Stimulated activated CD8-positive, alpha-beta memory T cell treated with anti-CD3 and anti-CD28 coated beads, Interleukin-7, amount 100 ng/mL, for 48 hours (primary cell): ENCODE data around the gene SFTA2.

Source experiments
- DNase-seq, 2 donors: peaks; one replicate each; pipeline ENCODE4 v3.0.0-alpha.2; 2020; ENCODE audit warnings: low read depth in 1 of 2; ENCODE audit errors: extremely low read depth in 1 of 2

The SFTA2 gene

DNA sequence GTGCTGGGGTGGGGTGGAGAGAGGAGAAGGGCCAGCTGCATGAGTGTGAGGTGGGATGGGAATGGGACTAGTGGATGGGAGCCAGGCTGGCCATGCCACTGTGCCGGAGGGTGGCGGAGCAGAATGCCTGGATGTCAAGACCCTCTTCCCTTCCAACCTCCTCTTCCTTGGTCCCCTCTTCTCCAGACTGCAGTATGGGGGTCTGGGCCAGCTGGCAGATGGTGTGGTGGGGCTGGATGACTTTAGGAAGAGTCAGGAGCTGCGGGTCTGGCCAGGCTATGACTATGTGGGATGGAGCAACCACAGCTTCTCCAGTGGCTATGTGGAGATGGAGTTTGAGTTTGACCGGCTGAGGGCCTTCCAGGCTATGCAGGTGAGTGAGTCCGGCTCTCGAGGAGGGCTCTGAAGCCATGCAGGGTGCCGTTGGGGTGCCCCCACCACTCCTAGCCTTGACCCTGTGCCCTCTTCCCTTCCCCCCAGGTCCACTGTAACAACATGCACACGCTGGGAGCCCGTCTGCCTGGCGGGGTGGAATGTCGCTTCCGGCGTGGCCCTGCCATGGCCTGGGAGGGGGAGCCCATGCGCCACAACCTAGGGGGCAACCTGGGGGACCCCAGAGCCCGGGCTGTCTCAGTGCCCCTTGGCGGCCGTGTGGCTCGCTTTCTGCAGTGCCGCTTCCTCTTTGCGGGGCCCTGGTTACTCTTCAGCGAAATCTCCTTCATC lies 40.0 kb downstream of the SFTA2 start:
- no peak for DNase-seq

DNA sequence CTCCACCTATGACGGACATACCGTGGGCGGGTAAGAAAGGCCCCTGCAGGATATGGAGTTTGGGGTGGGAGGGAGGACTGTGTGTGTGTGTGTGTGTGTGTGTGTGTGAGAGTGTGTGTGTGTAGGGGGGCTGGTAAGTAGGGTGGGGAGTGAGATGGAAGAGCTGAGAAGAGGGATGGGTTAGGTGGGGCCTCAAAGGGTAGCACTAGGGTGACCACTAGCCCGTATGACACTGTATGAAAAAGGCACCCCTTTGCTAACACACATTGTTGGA lies 40.6 kb downstream of the SFTA2 start:
- no peak for DNase-seq

DNA sequence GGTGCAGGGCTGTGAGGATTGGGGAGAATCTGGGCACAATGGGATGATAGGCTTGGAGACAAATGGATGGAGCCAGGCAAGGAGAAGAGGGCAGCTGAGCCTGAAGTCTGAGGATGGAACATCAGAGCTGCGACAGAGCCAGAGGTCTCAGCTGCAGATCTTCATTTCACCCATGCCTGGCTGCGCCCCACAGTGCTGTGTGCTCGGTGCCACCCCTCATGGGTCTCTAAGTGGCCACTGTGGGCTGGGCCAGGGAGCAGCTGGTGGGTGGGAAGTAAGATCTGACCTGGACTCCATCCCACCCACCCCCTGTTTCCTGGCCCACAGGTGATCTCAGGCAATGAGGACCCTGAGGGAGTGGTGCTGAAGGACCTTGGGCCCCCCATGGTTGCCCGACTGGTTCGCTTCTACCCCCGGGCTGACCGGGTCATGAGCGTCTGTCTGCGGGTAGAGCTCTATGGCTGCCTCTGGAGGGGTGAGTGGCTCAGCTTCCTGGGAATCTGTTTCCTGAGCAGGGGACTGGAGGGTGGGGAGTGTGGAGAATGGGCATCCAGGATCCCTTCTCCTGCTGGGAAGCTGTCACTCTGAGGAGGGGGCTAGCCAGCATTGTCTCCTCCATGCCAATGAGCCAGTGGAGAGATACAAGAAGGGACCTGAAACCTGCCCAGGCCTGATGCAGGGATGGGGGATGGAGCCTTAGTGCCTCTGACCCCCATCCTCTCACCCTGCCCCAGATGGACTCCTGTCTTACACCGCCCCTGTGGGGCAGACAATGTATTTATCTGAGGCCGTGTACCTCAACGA lies 41.1 kb downstream of the SFTA2 start:
- no peak for DNase-seq

DNA sequence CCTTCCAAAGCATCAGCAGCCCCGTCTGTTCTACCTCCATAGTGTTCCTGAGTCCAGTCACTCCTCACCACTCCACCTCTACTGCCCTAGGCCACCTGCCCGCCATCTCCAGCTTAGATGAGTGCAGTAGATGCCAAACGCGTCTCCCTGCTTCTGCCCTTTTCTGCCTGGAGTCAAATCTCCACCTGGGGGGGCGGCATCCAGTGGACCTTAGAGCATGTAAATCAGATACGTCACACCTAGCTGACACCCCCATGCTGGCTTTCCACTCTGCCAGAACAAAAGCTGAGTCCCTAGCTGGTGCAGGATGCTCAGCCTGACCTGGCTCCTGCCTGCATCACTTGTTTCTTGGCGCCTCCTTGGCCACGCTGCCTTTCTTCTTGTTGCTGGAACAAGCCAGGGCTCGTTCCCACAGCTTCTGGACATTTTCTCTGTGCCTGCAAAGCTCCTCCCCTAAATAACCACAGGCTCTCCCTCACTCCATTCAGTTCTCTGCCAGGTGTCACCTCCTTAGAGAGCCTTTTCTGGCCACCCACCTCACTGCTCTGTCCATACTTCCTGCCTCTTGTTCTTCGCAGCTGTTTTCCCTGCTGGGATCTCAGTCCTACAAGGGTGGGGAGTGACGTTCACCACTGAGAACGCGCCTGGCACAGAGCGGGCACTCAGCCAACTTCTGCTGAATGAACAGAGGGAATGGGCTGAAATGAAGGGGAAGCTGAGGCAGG lies 41.9 kb downstream of the SFTA2 start:
- no peak for DNase-seq

DNA sequence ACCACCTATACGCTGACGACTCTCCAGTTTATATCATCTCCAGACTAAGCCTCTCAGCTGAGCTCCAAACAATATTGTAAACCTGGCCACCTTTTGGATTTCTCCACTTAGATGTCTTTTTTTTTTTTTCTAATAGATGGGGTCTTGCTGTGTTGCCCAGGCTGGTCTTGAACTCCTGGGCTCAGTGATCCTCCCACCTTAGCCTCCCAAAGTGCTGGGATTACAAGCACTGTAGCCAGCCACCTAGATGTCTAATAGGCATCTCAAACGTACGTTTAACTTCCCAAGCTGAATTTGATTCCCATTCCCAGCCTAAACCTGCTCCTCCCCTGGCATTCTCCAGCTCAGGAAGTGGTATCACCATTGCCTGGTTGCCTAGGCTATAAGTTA lies 42.5 kb downstream of the SFTA2 start:
- DNase-seq, result no peak

DNA sequence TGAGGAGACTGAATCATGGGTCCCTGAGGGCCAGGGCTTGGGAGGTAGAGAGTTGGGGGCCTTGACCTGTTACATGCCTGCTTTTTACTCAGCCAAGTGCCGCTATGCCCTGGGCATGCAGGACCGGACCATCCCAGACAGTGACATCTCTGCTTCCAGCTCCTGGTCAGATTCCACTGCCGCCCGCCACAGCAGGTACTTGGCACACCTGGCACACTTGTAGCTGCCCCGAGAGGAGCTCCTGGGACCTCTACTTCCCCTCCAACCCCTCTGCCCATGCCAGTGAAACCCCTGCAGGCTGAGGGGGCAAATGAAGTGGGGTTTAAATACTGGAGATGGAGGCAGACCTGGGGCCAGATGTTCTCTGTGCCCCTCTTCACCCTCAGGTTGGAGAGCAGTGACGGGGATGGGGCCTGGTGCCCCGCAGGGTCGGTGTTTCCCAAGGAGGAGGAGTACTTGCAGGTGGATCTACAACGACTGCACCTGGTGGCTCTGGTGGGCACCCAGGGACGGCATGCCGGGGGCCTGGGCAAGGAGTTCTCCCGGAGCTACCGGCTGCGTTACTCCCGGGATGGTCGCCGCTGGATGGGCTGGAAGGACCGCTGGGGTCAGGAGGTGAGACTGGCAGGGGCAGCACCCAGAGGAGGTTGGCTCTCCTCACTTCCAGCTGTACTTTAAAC lies 43.0 kb downstream of the SFTA2 start:
- DNase-seq, result no peak

DNA sequence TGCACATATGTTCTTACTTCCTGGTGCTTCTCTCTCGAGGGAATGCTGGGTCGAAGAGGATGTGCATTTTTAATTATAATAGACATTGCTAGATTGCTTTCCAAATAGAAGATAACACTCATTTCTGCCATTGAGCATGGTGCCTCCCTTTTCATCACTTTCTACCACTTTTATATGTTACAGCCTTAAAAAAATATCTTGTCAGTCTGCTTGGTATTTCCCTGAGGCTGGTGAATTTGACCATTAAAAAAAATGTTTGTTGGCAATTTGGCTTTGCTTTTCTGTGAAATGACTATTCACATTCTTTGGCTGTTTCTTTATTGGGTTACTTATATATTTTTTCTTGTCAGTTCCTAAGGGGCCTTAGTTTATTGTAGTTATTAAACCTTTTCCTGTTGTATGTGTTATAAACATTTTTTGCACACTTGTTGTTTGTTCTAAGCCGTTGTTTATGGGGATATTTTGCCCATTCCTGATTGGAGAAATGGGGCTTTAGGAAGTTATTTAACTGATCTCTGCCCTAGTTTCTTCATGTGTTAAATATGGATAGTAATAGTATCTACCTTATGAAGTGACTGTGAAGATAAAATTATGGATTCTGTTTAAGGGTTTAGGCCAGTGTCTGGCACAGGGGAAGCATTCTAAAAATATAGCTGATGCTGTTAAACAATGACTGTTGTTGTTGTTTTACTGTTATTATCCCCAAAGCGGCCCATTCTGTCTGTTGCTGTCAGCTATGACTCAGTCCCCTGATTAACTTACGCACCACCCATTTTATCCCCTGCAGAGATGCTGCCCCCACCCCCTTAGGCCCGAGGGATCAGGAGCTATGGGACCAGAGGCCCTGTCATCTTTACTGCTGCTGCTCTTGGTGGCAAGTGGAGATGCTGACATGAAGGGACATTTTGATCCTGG lies 43.8 kb downstream of the SFTA2 start:
- DNase-seq, result no peak

DNA sequence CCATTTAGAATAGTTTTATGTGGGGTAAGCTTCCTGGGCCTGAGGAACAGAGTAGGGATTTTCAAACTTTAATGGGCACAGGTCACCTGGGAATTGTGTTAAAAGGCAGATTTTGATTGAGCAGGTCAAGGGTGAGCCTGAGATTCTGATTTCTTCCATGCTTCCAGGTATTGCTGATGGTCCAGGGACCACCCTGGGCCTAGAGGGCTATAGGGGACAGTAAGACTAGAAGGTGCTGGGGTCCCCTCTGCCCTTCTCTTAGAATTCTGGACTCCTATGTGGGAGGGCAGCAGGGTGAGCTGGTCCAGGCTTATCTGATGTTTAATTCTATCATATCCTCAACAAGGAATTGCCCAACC lies 45.1 kb downstream of the SFTA2 start:
- no peak for DNase-seq

DNA sequence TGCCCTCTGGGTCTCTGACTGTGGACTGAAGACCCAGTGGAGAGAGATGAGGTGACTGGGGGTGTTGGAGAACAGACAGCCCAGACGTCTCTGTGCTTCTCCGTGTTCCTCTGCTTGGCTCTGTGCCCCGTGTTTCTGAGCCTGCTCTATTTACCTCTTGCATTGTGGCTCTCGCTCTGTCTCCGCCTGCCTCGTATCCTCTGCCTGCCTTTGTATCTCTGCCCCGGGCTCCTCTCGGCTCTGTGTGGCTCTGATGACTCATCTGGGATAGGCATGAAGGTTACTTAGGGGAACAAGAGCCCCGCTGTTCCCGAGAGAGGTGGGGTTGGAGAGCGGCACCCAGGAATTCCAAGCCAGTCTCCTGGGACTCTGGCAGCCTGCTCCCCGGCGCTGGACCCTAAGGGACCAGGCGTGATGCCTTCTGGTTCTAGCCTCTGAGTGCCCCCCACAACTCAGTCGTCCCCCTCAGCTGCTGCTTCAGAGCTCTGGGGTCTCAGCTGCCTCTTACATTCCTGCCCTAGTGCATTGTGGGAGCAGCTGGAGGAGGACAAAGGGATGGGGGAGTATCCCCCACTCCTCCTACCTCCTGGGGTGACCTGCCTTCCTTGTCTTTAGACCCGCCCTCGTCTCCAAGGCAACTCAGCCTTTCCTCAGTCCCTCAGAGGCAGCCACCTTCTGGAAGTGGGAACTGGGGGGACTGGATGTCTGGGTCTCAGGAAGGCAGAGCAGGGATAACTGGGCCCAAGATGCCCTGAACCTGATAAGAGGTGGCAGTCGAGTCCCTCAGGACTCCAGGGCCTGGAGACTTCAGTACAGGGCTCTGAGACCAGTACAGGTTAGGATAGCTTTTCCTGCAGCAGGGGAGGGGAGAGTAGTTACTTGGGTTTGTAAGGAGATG lies 45.7 kb downstream of the SFTA2 start:
- DNase-seq, result no peak

DNA sequence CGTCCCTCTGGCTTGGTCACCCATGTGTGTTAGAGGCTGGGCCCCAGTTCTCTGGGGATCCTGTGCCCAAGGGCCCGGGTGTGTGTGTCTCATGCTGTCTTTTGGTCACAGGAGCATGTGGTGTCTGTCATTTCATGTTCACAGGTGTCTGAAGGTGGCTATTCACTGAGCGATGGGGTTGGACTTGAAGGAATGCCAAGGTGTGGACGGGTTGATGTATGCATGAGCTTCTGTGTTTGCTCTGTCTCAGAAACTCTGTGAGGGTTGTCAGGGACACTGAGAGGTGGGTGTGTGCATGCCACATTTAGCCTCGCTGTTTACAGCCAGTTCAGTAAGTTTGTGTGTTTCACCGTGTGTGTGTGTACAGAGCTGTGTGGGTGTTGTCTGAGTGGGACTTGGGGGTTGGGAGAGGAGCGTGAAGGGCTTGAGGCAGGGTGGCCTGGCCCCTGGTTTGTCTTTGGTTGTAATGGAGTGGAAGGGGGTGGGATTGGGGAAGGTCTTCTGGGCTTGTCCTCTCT lies 46.4 kb downstream of the SFTA2 start:
- no peak for DNase-seq

DNA sequence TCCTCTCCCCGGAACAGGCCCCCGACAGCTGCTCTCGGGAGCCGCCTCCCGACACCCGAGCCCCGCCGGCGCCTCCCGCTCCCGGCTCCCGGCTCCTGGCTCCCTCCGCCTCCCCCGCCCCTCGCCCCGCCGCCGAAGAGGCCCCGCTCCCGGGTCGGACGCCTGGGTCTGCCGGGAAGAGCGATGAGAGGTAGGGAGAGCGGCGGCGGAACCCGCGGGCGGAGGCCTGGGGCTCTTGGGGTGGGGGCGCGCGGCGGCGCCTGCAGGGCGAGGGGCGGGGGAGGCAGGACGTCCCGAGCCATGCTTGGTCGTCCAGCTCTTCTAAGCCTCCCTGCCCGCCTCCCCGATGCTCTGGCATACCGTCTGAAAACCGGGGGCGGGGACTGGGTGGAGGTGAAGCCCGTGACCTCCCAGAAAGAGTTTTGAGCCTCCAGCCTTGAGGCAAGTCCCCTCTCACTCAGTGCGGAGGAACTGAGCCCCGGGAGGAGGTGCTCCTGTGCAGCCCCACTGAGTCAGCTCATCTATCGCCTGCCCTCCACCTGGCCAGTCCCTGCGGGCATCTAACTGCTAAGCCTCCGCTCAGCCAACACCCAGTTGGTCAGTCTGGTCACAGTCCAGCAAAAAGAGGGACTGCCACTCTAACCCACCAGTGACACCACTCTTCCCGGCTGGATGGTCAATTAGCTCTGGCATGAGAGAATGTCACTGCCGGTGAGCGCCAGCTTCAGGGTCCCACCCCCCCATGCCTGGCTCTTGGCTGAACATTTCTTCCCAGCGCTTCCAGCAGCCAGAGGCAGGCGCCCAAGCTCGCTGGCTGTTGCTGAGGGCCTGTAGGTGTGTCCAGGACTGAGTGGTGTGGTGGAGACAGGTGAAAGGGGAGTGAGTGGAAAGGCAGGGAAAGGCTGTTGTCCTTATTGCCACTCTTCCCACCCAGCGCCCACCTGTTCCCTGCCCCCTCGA lies 47.2 kb downstream of the SFTA2 start:
- peak in 1 of 2 donors; percentile 44 for DNase-seq

DNA sequence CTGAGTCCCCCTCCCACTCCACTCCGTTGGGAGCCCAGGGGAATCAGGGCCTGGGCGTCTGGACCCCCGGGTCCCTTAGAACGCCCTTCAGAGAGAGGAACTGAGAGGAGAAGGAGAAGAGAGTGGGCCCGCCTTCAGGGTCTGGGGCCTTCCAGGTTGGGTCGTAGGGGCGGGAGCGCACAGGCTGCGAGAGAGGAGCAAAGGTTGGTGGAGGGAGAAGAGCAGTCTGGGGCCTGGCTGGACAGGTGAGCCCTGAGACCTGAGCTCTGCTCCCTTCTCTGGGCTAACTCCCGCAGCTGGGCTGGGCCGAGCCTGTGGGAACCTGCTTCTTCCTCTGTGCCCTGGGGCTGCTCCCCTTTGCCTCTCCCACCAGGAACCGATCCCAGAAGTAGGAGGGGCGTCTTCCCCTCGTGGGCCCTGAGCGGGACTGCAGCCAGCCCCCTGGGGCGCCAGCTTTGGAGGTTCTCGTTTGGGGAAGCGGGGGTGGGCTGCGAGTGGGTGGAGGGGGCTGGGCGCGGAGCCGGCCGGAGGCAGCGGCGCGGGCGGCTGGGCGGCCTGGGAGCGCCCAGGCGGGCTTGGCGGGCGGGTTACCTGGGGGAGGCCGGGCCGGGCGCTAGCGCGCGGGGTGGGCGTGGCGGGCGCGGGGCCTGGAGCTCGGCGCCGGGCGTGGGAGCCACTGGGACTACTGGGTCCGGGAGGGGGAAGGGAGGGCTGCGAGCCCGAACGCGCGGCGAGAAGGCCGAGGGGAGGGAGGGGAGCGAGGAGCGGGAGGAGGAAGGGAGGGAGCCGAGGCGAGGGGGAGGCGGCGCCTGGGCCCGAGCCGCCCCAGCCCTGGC lies 48.1 kb downstream of the SFTA2 start, which contains the start of gene DDR1:
DDR1 (plus strand) TSS at position 835 of the 836 bp plus-strand sequence. CDS start 4,211 bp downstream, outside the sequence.
- DNase-seq, result no peak

DNA sequence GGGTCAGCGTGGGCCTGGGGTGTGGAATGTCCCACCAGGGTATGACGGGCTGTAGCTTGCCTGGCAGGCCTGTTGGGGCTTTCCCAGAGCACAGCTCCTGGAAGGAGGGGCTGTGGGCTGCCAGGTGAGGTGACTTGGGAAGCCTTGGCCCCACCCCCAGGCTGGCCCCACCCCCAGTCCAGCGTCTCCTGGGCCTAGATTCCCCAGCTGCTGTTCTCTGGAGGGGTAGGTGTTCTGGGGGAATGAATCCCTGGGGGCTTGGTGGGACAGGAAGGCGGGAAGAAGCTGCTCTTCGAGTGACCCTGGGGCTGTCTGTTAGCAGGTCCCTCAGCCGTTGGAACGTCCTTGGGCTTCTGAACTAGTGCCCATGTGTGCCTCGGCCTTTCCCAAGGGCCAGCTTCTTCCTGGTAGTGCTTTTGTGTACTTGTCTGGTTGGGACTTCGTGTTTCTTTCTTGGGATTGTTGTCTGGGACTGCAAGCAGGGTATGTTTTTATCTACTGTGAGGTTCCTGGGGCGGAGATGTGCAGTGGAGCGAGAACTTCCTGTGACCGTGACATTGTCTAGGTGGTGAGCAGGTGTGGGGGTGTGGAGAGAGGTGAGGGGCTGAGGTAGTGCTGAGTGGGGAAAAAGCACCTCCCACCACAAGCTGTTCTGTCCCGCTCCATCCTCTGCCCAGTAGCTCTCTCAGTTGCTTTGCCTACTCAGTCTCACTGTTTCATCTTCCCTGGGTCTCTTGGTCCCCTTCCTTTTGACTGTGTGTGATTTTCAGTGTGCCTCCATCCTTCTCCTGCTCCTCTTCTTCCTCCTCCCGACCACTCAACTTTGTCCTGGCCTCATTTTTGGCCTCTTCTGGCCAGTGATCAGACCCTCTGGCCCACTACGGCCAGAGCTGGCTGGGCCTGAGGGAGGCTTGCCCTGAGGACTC lies 48.9 kb downstream of the SFTA2 start:
- DNase-seq, result no peak

DNA sequence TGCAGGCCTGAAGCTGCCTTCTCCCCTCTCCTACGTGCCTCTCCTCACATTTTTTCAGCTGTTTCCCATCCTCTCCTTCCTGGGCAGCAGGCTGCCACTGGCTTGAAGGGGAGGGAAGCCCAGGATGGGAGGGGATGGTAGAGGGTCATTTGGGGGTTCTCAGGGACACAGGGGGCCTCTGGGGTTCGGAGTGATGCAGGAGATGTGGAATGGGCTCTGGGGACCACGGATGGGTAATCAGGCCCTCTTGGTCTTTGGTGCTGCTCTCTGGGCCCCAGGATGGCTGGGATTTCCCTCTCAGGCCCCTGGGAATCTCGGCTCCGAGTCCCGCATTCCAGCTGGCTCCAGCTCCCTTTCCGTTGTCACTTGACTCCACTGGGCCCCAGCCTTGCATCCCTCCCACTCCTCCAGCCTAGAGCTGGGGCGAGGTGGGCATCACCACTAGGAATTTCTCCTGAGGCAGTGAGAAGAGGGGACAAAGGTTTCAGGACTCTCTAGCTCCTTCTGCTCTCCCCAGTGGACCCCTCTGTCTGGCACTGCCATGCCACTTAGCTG lies 49.7 kb downstream of the SFTA2 start:
- no peak for DNase-seq

DNA sequence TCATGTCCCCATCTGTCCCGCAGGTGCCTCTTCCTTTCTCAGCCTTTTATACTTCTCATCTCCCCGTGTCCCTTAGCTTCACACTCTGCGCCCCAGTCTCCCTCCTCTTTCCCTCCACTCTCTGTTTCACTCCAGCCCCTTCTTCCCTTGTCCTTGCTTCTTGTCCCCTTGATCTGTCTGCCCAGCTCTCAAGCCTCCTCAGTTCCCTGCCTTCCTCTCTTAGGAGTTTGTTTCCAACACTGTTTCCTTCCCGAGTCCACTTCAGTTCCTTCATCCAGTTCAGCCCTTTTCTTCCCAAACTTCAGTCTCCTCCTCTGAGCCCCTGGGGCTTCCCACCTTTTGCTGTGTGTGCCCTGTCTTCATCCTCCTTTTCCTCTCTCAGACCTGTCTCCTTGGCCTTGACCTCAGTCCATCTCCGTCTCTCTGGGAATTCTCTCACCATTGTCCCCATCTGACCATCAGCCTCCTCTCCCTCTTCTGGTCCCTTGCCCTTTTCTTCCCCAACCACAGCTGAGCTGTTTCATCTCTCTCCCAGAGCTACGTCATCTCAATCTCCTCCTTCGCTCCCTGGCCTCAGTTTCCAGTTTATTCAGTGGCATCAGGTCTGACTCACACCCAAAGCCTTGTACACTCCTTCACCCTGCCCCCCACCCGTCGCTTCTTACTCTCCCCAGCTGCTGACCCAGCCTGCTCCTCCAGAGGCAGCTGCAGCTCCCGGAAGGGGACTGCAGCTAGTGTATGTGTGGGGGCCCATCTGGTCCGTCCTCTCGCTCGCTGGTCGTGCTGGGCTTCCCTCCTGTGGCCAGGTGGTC lies 50.4 kb downstream of the SFTA2 start:
- no peak for DNase-seq
